GM12873 (cell line): ENCODE data around the gene MPRIP.

ENCODE experiments used
- CTCF ChIP-seq: IDR thresholded peaks from 2 replicates; pipeline ENCODE4 v1.5.1; 2012; ENCODE audit warnings: low read depth, mild to moderate bottlenecking, moderate library complexity, low read length, control low read depth; ENCODE audit not compliant: insufficient read depth; ENCODE audit errors: missing control alignments

The MPRIP gene

GRCh38 chr17:17144061-17144460 is 101.8 kb downstream of the MPRIP start:
- no peak for TF ChIP-seq CTCF

- no peak for TF ChIP-seq CTCF
These were observed 102.8 kb downstream of the MPRIP start for GRCh38 chr17:17144916-17145665.

- peak; percentile 53 for TF ChIP-seq CTCF
These were observed 104.6 kb downstream of the MPRIP start for GRCh38 chr17:17146786-17147406.

GRCh38 chr17:17147821-17148220 is 105.6 kb downstream of the MPRIP start:
- TF ChIP-seq CTCF, result no peak

GRCh38 chr17:17149520-17150447 is 107.5 kb downstream of the MPRIP start:
- TF ChIP-seq CTCF, result no peak

GRCh38 chr17:17150448-17150800 is 108.2 kb downstream of the MPRIP start:
- no peak for TF ChIP-seq CTCF

- no peak for TF ChIP-seq CTCF
These were observed 108.8 kb downstream of the MPRIP start for GRCh38 chr17:17151055-17151454.
